NCI-H128 (cell line): ENCODE measurements around the gene CPPED1.
"Not testable (repeated sequence)": the region's sequence is repeated elsewhere in the genome, so short reads cannot be mapped to it uniquely, and the experiment has no call there.

ENCODE experiments used
- DNase-seq: peaks from one replicate; lab custom pipeline; 2025; ENCODE audit not compliant: unreplicated experiment; lab: John Stamatoyannopoulos, UW

The CPPED1 gene

GRCh38 chr16:12767897-12768296, 35.8 kb downstream of the CPPED1 start:
- DNase-seq: no peak

GRCh38 chr16:12766853-12767252, 36.8 kb downstream of the CPPED1 start:
- DNase-seq: no peak

- DNase-seq: not testable (repeated sequence)
These were observed 37.5 kb downstream of the CPPED1 start for GRCh38 chr16:12766208-12766607.

- DNase-seq: no peak
These were observed 38.7 kb downstream of the CPPED1 start for GRCh38 chr16:12764813-12765488.

GRCh38 chr16:12763517-12763916, 40.2 kb downstream of the CPPED1 start:
- DNase-seq: no peak

GRCh38 chr16:12760819-12761611, 42.7 kb downstream of the CPPED1 start:
- no peak for DNase-seq

GRCh38 chr16:12758670-12759558, 44.8 kb downstream of the CPPED1 start:
- DNase-seq: no peak

- DNase-seq: no peak
These were observed 45.5 kb downstream of the CPPED1 start for GRCh38 chr16:12758031-12758669.

GRCh38 chr16:12757546-12757945, 46.1 kb downstream of the CPPED1 start:
- DNase-seq: no peak

GRCh38 chr16:12754824-12755543, 48.7 kb downstream of the CPPED1 start:
- no peak for DNase-seq

GRCh38 chr16:12753203-12754023, 50.3 kb downstream of the CPPED1 start:
- DNase-seq: no peak

GRCh38 chr16:12752159-12752558, 51.5 kb downstream of the CPPED1 start:
- DNase-seq: no peak

GRCh38 chr16:12750554-12750918, 53.2 kb downstream of the CPPED1 start:
- no peak for DNase-seq

GRCh38 chr16:12749076-12749475, 54.6 kb downstream of the CPPED1 start:
- DNase-seq: no peak

- DNase-seq: no peak
These were observed 55.9 kb downstream of the CPPED1 start for GRCh38 chr16:12747827-12748226.

- no peak for DNase-seq
These were observed 56.4 kb downstream of the CPPED1 start for GRCh38 chr16:12747261-12747660.

- no peak for DNase-seq
These were observed 58.8 kb downstream of the CPPED1 start for GRCh38 chr16:12744860-12745259.

- DNase-seq: no peak
These were observed 60.9 kb downstream of the CPPED1 start for GRCh38 chr16:12742741-12743140.

GRCh38 chr16:12740986-12741610, 62.6 kb downstream of the CPPED1 start:
- no peak for DNase-seq
